Keratinocyte (primary cell): ENCODE data around the gene TWSG1. TPM values are rescaled to one million over a fixed set of nuclear protein-coding genes. Genes with fewer than 3 reads are reported as not detected.

Experiments used
- DNase-seq: peaks from one replicate; pipeline ENCODE4 v3.0.0-alpha.2; 2011; ENCODE audit warnings: low read depth, missing footprints, low spot score
- FAIRE-seq: peaks from 2 replicates; lab custom pipeline; 2011; peaks lifted over from hg19 to GRCh38; lab: Jason Lieb, UNC
- H2AFZ ChIP-seq: 2 replicates; pipeline ENCODE4 v1.6.0; 2012; ENCODE audit warnings: low read length, control low read depth, inconsistent platforms; ENCODE audit not compliant: control insufficient read depth
- H3K27ac ChIP-seq: 2 replicates; pipeline ENCODE4 v1.5.1; 2011; ENCODE audit warnings: low read length; ENCODE audit not compliant: control insufficient read depth, insufficient read depth
- H3K27me3 ChIP-seq: 3 replicates; pipeline ENCODE4 v1.6.0; 2011; ENCODE audit warnings: low read length; ENCODE audit not compliant: control insufficient read depth, insufficient read depth; ENCODE audit errors: extremely low read depth
- H3K36me3 ChIP-seq, 2 experiments: 2 replicates in 1 of 2; 3 replicates in 1 of 2; pipeline ENCODE4 v1.5.1; 2011; ENCODE audit warnings: low read length in 2 of 2, mild to moderate bottlenecking in 1 of 2; ENCODE audit not compliant: control insufficient read depth in 2 of 2, insufficient read depth in 2 of 2; ENCODE audit errors: extremely low read depth in 1 of 2
- H3K4me1 ChIP-seq: 3 replicates; pipeline ENCODE4 v1.5.1; 2011; ENCODE audit warnings: low read length; ENCODE audit not compliant: control insufficient read depth, insufficient read depth; ENCODE audit errors: extremely low read depth
- H3K4me2 ChIP-seq: 3 replicates; pipeline ENCODE4 v1.6.0; 2011; ENCODE audit warnings: low read depth, low read length; ENCODE audit not compliant: control insufficient read depth, insufficient read depth; ENCODE audit errors: extremely low read depth
- H3K4me3 ChIP-seq, 3 experiments: fragments of 200-600 bp in 1 of 3; sonication (generic) in 1 of 3; 2 replicates in 2 of 3; 3 replicates in 1 of 3; pipeline ENCODE4 v1.5.1; 2011 to 2016; ENCODE audit warnings: low read length in 3 of 3, mild to moderate bottlenecking in 3 of 3, control low read depth in 2 of 3, inconsistent platforms in 1 of 3, low read depth in 1 of 3, mixed read lengths in 1 of 3, mixed run types in 1 of 3, moderate library complexity in 1 of 3; ENCODE audit not compliant: control insufficient read depth in 2 of 3, insufficient read depth in 2 of 3; ENCODE audit errors: extremely low read depth in 1 of 3
- H3K79me2 ChIP-seq: 2 replicates; pipeline ENCODE4 v1.6.0; 2012; ENCODE audit warnings: low read length; ENCODE audit not compliant: control insufficient read depth, insufficient read depth
- H3K9ac ChIP-seq: 3 replicates; pipeline ENCODE4 v1.6.0; 2011; ENCODE audit warnings: low read length; ENCODE audit not compliant: control insufficient read depth, insufficient read depth; ENCODE audit errors: extremely low read depth
- H3K9me1 ChIP-seq: 3 replicates; pipeline ENCODE4 v1.6.0; 2011; ENCODE audit warnings: low read length; ENCODE audit not compliant: control insufficient read depth, insufficient read depth; ENCODE audit errors: extremely low read depth
- H3K9me3 ChIP-seq: 2 replicates; pipeline ENCODE4 v1.5.1; 2012; ENCODE audit warnings: low read depth, low read length; ENCODE audit not compliant: control insufficient read depth
- H4K20me1 ChIP-seq: 3 replicates; pipeline ENCODE4 v1.6.0; 2011; ENCODE audit warnings: low read length; ENCODE audit not compliant: control insufficient read depth, insufficient read depth; ENCODE audit errors: extremely low read depth
- EZH2 ChIP-seq: IDR thresholded peaks from one replicate; pipeline ENCODE4 v1.6.1; 2012; ENCODE audit warnings: inconsistent platforms, mild to moderate bottlenecking, low read length, moderate library complexity
- dilution Hi-C: fragments of 300-500 bp; cut with MboI; formaldehyde crosslinking; loops from one replicate; pipeline ENCODE4 v1.7.0; 2020; ENCODE audit warnings: low sequenced_read_pairs; ENCODE audit not compliant: extremely low pct_ligation_motif_present
- polyA plus RNA-seq, 5 experiments: library from polyadenylated mRNA; depleted of rRNA in 3 of 5; stranded (reverse) in 3 of 5; stranded (forward) in 1 of 5; unstranded in 1 of 5; fragments of >200 nt; gene quantifications; 1 replicate in 1 of 5; 2 replicates in 3 of 5; 3 replicates in 1 of 5; pipeline versions ENCODE4 v1.2.1 to v1.2.3, GENCODE V29; 2011 to 2012; ENCODE audit warnings: missing spikeins in 2 of 5, low read depth in 1 of 5, low replicate concordance in 1 of 5
- TF ChIP-seq, protein P1 (sequence below), 3 experiments: IDR thresholded peaks in 1 of 3; conservative IDR thresholded peaks in 1 of 3; optimal IDR thresholded peaks in 1 of 3; 2 replicates in 2 of 3; 3 replicates in 1 of 3; pipeline versions ENCODE3 to v1.5.1; 2011; ENCODE audit warnings: low read length in 3 of 3, mild to moderate bottlenecking in 3 of 3, moderate library complexity in 2 of 3, control low read depth in 1 of 3, inconsistent platforms in 1 of 3; ENCODE audit not compliant: insufficient read depth in 2 of 3; ENCODE audit errors: extremely low read depth in 1 of 3

TWSG1 gene
- polyA plus RNA-seq, 1 donor (not counting 4 experiments of a cell fraction or from before 2014, with no cell fraction given) = 46.9 TPM

- Histone ChIP-seq H3K27me3 (no peaks in the 10 kb centered on the region), H3K4me2 (no peak overlapping the region), H3K9ac (no peak overlapping the region), H3K4me1 (no peaks in the 10 kb centered on the region), H3K27ac (no peak overlapping the region), H2AFZ (no peak overlapping the region), H3K79me2 (no peaks in the 10 kb centered on the region), H4K20me1 (no peaks in the 10 kb centered on the region), H3K36me3 (no peaks in the 10 kb centered on the region), H3K9me3 (no peaks in the 10 kb centered on the region), H3K9me1 (no peaks in the 10 kb centered on the region), H3K4me3 (no peak overlapping the region)
- dilution Hi-C loops = no loop called here
- TF ChIP-seq, protein P1, sequence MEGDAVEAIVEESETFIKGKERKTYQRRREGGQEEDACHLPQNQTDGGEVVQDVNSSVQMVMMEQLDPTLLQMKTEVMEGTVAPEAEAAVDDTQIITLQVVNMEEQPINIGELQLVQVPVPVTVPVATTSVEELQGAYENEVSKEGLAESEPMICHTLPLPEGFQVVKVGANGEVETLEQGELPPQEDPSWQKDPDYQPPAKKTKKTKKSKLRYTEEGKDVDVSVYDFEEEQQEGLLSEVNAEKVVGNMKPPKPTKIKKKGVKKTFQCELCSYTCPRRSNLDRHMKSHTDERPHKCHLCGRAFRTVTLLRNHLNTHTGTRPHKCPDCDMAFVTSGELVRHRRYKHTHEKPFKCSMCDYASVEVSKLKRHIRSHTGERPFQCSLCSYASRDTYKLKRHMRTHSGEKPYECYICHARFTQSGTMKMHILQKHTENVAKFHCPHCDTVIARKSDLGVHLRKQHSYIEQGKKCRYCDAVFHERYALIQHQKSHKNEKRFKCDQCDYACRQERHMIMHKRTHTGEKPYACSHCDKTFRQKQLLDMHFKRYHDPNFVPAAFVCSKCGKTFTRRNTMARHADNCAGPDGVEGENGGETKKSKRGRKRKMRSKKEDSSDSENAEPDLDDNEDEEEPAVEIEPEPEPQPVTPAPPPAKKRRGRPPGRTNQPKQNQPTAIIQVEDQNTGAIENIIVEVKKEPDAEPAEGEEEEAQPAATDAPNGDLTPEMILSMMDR (optimal IDR thresholded peaks at IDR 0.05 in 1 of 3, IDR thresholded peaks at IDR 0.05 in 1 of 3, conservative IDR thresholded peaks at IDR 0.05 in 1 of 3; ENCODE audit: extremely low read depth in 1 of 3, insufficient read depth in 2 of 3, low read length in 3 of 3) = no peak
- no peak for TF ChIP-seq EZH2
- no peak for DNase-seq
- FAIRE-seq = no peak
Observed at GRCh38 chr18:9410515-9410914, 75.9 kb downstream of the TWSG1 start.

DNA sequence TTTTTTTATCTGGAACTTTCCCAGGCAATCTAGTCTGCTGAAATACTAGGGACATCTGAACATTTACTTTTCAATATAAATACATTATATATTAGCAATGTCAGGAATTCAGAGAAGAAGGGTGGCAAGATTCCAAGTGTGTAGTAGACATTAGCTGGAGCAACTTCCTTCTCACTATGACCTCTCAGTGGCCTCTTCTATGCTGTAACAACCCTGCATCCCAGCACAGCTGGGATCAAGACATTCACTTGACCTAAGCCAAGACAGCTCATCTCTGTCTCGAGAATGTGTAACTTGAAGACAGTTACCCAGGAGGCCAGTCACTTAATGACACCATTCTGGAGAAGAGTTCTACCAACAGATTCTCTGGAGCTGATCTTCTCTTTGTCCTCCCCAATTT, 79.0 kb downstream of the TWSG1 start:
- DNase-seq = no peak
- no peak overlapping the region for H2AFZ ChIP-seq
- no peaks in the 10 kb centered on the region for H4K20me1 ChIP-seq
- FAIRE-seq = no peak
- H3K27me3 ChIP-seq = no peaks in the 10 kb centered on the region
- H3K4me2 ChIP-seq = no peak overlapping the region
- TF ChIP-seq EZH2 = no peak
- TF ChIP-seq, protein P1 (optimal IDR thresholded peaks at IDR 0.05 in 1 of 3, IDR thresholded peaks at IDR 0.05 in 1 of 3, conservative IDR thresholded peaks at IDR 0.05 in 1 of 3; ENCODE audit: extremely low read depth in 1 of 3, insufficient read depth in 2 of 3, low read length in 3 of 3) = no peak
- H3K27ac ChIP-seq = no peak overlapping the region
- H3K4me1 ChIP-seq = peaks cover 21% of the 10 kb centered on the region
- no peak overlapping the region for H3K9ac ChIP-seq
- no peaks in the 10 kb centered on the region for H3K9me3 ChIP-seq
- dilution Hi-C loops = no loop called here
- H3K9me1 ChIP-seq = no peaks in the 10 kb centered on the region
- H3K4me3 ChIP-seq = no peak overlapping the region
- no peaks in the 10 kb centered on the region for H3K79me2 ChIP-seq
- no peaks in the 10 kb centered on the region for H3K36me3 ChIP-seq
